Spleen (tissue), 11 donors: ENCODE measurements around the gene FZD4. TPM values are rescaled to one million over a fixed set of nuclear protein-coding genes. Genes with fewer than 3 reads are reported as not detected.

ENCODE experiments used
- DNase-seq: peaks from one replicate; pipeline ENCODE4 v3.0.0-alpha.2; 2020
- H3K27ac ChIP-seq, 8 donors: fragments of 200-600 bp; sonication (generic) in 7 of 8; 1 replicate in 4 of 8; 2 replicates in 4 of 8; pipeline versions ENCODE4 v1.5.0 to v1.8.0; 2016 to 2021; ENCODE audit warnings: inconsistent platforms in 4 of 8, mild to moderate bottlenecking in 4 of 8, moderate library complexity in 1 of 8
- H3K27me3 ChIP-seq, 7 donors: fragments of 200-600 bp; sonication (generic) in 6 of 7; replicated peaks in 1 of 7; 1 replicate in 4 of 7; 2 replicates in 3 of 7; pipeline versions ENCODE4 v1.5.0 to v1.8.0; 2016 to 2021; ENCODE audit warnings: inconsistent platforms in 3 of 7, mild to moderate bottlenecking in 1 of 7
- H3K36me3 ChIP-seq, 6 donors: fragments of 200-600 bp; sonication (generic) in 5 of 6; 1 replicate in 4 of 6; 2 replicates in 2 of 6; pipeline versions ENCODE4 v1.5.0 to v1.8.0; 2016 to 2021; ENCODE audit warnings: inconsistent platforms in 2 of 6
- H3K4me1 ChIP-seq, 6 donors: fragments of 200-600 bp; sonication (generic) in 5 of 6; 1 replicate in 3 of 6; 2 replicates in 3 of 6; pipeline versions ENCODE4 v1.5.0 to v1.8.0; 2016 to 2021; ENCODE audit warnings: inconsistent platforms in 3 of 6
- H3K4me3 ChIP-seq, 8 donors: fragments of 200-600 bp; sonication (generic) in 7 of 8; 1 replicate in 4 of 8; 2 replicates in 4 of 8; pipeline versions ENCODE4 v1.5.0 to v1.8.0; 2016 to 2021; ENCODE audit warnings: inconsistent platforms in 4 of 8, mild to moderate bottlenecking in 4 of 8, moderate library complexity in 2 of 8
- H3K9me3 ChIP-seq, 8 donors: fragments of 200-600 bp; sonication (generic) in 7 of 8; 1 replicate in 4 of 8; 2 replicates in 4 of 8; pipeline versions ENCODE4 v1.5.0 to v1.8.0; 2016 to 2021; ENCODE audit warnings: inconsistent platforms in 4 of 8
- POLR2A ChIP-seq, 3 donors: fragments of 450-650 bp; IDR thresholded peaks; one replicate each; pipeline ENCODE4 v1.5.1; 2017; ENCODE audit warnings: antibody characterized with exemption in 3 of 3, mild to moderate bottlenecking in 1 of 3
- POLR2AphosphoS5 ChIP-seq, 3 donors: sonication (generic); formaldehyde crosslinking; IDR thresholded peaks; one replicate each; pipeline ENCODE4 v1.5.1; 2017; ENCODE audit warnings: antibody characterized with exemption in 3 of 3
- WGBS, 5 donors: extraction: QIAGEN DNeasy Blood & Tissue Kit in 3 of 5; methylation state at CpG; one replicate each; pipeline versions ENCODE4 v1.1.5 to v1.1.7; 2013 to 2018; 5-methylcytosine and 5-hydroxymethylcytosine counted together
- intact Hi-C: fragments of 100-400 bp; cut with DNase I; formaldehyde crosslinking; loops from one replicate; pipeline ENCODE4 v1.15.0; 2023; ENCODE audit warnings: low total_unique reads
- polyA plus RNA-seq, 3 donors: library from polyadenylated mRNA; stranded (reverse); fragments of 200-250 nt; gene quantifications; one replicate each; pipeline ENCODE4 v1.2.1, GENCODE V29; 2013
- total RNA-seq, 7 donors: library from RNA; depleted of rRNA in 3 of 7; stranded (reverse); fragments of >200 nt in 3 of 7; fragmentation: NEBNext Ultra II Directional in 4 of 7; extraction: Animal tissue kit (Norgen Biotek cat#: 25700) in 4 of 7; gene quantifications; one replicate each; pipeline versions ENCODE4 v1.1.0 to v1.2.1, GENCODE V29; 2016 to 2021
- TF ChIP-seq, protein P1 (sequence below), 11 experiments: fragments of 200-600 bp in 7 of 11; fragments of 450-650 bp in 4 of 11; sonication (generic) in 4 of 11; IDR thresholded peaks in 8 of 11; conservative IDR thresholded peaks in 3 of 11; 1 replicate in 7 of 11; 2 replicates in 4 of 11; pipeline versions ENCODE4 v1.4.0 to v1.8.0; 2016 to 2021; ENCODE audit warnings: antibody characterized with exemption in 11 of 11, inconsistent platforms in 4 of 11, mild to moderate bottlenecking in 1 of 11
- donor health status: healthy with polysubstance abuse.
- donor health status: DM: no; HTN: no; CAD: no; lungs with moderate emphysema.
- donor health status: DM: no; HTN: no; CAD: no.
- donor health status: Bipolar disorder and iron deficiency.
- donor health status: healthy.
- donor health status: DM: no; HTN: no; CAD: no.
- donor health status: DM: yes; HTN: yes; CAD: no.

The FZD4 gene
- total and polyA plus RNA-seq, 10 donors = 3.0 to 46.7 (median 21.7) TPM

DNA sequence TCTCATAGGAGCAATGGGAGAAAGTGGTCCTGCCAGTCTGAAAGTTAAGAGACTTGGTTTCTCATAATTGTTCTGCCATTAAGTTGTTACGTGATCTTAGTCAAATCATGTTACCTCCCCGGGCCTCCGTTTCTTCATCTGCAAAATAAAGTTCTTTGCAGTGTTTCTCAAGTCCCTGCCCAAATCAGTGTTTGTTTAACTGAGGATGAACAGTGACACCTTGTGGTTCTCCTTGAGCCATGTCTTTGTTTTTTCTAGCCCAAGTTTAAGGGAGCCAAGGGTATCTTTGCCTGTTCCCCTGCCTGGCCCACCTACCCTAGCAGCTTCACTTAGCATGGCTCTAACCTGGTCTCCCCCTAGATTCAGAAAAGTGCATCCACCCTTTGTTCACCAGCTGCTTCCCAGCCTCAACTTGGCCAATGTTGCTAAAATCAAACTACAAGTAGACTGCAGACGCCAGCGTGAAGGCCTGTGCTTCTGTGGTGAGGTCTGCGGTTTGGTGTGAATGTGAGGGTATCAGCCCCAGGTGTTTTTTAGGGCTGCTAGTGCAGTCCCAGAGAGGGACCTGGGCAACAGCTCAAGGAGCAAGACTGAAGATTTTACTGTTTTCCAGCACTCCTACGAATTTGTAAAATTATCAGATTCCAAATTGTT is 35.5 kb downstream of the FZD4 start:
- H3K36me3 ChIP-seq = no peaks in the 10 kb centered on the region
- WGBS, 5 donors = 61 to 77% (median 75%) methylated on average over 7 of the region's 7 CpGs
- H3K4me3 ChIP-seq = no peak overlapping the region
- DNase-seq = no peak
- peak overlapping the region in 1 of 8 donors; percentile 46 for H3K27ac ChIP-seq
- intact Hi-C loops = loop anchor here (5.0 kb wide), 1 partner anchor 47 kb away; no protein-coding TSS in a partner anchor
- no peaks in the 10 kb centered on the region for H3K9me3 ChIP-seq
- no peaks in the 10 kb centered on the region for H3K27me3 ChIP-seq
- TF ChIP-seq, protein P1, sequence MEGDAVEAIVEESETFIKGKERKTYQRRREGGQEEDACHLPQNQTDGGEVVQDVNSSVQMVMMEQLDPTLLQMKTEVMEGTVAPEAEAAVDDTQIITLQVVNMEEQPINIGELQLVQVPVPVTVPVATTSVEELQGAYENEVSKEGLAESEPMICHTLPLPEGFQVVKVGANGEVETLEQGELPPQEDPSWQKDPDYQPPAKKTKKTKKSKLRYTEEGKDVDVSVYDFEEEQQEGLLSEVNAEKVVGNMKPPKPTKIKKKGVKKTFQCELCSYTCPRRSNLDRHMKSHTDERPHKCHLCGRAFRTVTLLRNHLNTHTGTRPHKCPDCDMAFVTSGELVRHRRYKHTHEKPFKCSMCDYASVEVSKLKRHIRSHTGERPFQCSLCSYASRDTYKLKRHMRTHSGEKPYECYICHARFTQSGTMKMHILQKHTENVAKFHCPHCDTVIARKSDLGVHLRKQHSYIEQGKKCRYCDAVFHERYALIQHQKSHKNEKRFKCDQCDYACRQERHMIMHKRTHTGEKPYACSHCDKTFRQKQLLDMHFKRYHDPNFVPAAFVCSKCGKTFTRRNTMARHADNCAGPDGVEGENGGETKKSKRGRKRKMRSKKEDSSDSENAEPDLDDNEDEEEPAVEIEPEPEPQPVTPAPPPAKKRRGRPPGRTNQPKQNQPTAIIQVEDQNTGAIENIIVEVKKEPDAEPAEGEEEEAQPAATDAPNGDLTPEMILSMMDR (IDR thresholded peaks at IDR 0.05 in 8 of 11, conservative IDR thresholded peaks at IDR 0.05 in 3 of 11) = peak in 7 of 11 experiments; percentile 34 to 58 (median 49)
- TF ChIP-seq POLR2AphosphoS5 (IDR thresholded peaks at IDR 0.05) = no peak
- peaks cover 0 to 16% (median 7%) of the 10 kb centered on the region in 6 donors for H3K4me1 ChIP-seq

DNA sequence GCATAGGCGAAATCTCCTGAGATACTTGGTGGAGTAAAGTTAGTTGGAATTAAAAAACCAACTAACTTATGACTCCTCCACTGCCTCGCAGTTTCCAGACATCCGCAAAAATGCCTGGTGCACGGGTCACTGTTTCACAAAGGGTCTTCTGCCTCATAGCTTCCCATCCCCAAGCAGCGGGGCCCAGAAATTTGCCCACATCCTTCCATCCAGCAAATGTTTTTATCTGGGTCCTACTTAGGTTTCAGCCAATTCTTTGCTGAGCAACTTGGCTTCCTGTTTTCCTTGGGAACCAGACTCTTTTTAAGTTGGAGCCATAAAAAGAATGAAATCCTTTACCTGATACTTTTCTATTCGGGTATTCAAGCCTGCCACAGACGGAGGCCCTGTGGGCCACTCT is 36.2 kb downstream of the FZD4 start:
- 79 to 82% (median 80%) methylated on average over 7 of the region's 7 CpGs for WGBS, 5 donors
- TF ChIP-seq, protein P1 (IDR thresholded peaks at IDR 0.05 in 8 of 11, conservative IDR thresholded peaks at IDR 0.05 in 3 of 11) = no peak
- TF ChIP-seq POLR2A (IDR thresholded peaks at IDR 0.05) = no peak
- no peak for TF ChIP-seq POLR2AphosphoS5 (IDR thresholded peaks at IDR 0.05)
- no peak overlapping the region for H3K4me3 ChIP-seq
- no peaks in the 10 kb centered on the region for H3K9me3 ChIP-seq
- H3K27me3 ChIP-seq = no peaks in the 10 kb centered on the region
- H3K4me1 ChIP-seq = peaks cover 0 to 15% (median 7%) of the 10 kb centered on the region in 6 donors
- no peak for DNase-seq
- intact Hi-C loops = loop anchor here (5.0 kb wide), 1 partner anchor 47 kb away; no protein-coding TSS in a partner anchor
- H3K36me3 ChIP-seq = no peaks in the 10 kb centered on the region
- peak overlapping the region in 2 of 8 donors; percentile 1 to 46 for H3K27ac ChIP-seq

DNA sequence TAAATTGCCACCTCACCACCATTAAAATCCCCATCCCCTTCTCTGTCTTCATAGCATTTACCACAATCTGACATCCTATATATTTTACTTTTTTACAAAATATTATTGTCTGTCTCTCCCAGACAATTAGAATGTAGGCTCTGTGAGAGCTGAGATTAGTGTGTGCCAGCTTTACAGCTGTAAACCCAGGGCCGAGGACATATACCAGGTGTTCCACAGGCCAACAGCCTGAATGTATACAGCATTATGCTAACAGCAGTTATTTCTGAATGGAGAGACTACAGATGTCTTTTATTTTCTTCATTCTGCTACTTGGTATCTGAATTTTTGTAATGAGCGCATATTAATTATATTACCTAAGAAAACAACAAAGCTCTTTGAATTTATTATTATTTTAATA is 36.7 kb downstream of the FZD4 start:
- Histone ChIP-seq H3K27ac (peak overlapping the region in 2 of 8 donors; percentile 1 to 46), H3K27me3 (no peaks in the 10 kb centered on the region), H3K4me3 (no peak overlapping the region), H3K9me3 (no peaks in the 10 kb centered on the region), H3K4me1 (peaks cover 0 to 15% (median 7%) of the 10 kb centered on the region in 6 donors), H3K36me3 (no peaks in the 10 kb centered on the region)
- intact Hi-C loops = loop anchor here (5.0 kb wide), 1 partner anchor 46 kb away; no protein-coding TSS in a partner anchor
- DNase-seq = no peak
- 79 to 97% (median 93%) methylated on average over 2 of the region's 2 CpGs for WGBS, 5 donors
- TF ChIP-seq POLR2AphosphoS5 (IDR thresholded peaks at IDR 0.05) (no peak), POLR2A (IDR thresholded peaks at IDR 0.05) (no peak)
- TF ChIP-seq, protein P1 (IDR thresholded peaks at IDR 0.05 in 8 of 11, conservative IDR thresholded peaks at IDR 0.05 in 3 of 11) = no peak

DNA sequence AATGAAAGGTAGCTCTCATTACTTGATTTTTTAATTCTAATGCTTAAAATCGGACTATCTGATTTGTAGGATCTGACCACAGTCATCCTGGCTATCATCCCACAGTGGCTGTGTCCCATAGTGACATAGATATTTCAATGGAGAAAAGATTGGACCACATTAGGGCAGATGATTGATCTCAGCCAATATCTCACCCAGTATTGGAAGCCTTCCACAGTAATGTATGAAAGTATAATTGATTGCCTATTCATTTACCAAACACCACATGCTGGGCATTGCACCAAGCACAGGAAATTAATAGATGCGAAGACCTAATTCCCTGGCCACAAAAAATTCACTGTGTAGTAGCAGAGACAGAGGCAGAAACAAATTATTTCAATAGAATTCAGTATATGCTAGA is 37.6 kb downstream of the FZD4 start:
- 79 to 91% (median 86%) methylated on average over 2 of the region's 2 CpGs for WGBS, 5 donors
- Histone ChIP-seq H3K4me1 (peaks cover 0 to 15% (median 7%) of the 10 kb centered on the region in 6 donors), H3K4me3 (no peak overlapping the region), H3K36me3 (no peaks in the 10 kb centered on the region), H3K27me3 (no peaks in the 10 kb centered on the region), H3K9me3 (no peaks in the 10 kb centered on the region), H3K27ac (no peak overlapping the region)
- DNase-seq = no peak
- TF ChIP-seq, protein P1 (IDR thresholded peaks at IDR 0.05 in 8 of 11, conservative IDR thresholded peaks at IDR 0.05 in 3 of 11) = no peak
- TF ChIP-seq POLR2A (IDR thresholded peaks at IDR 0.05) = no peak
- TF ChIP-seq POLR2AphosphoS5 (IDR thresholded peaks at IDR 0.05) = no peak
- intact Hi-C loops = loop anchor here (5.0 kb wide), 1 partner anchor 45 kb away; no protein-coding TSS in a partner anchor
